Muscle of leg (tissue), 11 donors: ENCODE measurements around the gene JPH2. TPM values are rescaled to one million over a fixed set of nuclear protein-coding genes. Genes with fewer than 3 reads are reported as not detected.

Experiments
- DNase-seq: peaks from one replicate; pipeline ENCODE4 v3.0.0; 2013
- H3K27ac ChIP-seq: one replicate; pipeline ENCODE4 v1.5.1; 2013; ENCODE audit warnings: mild to moderate bottlenecking, low read length, control low read depth
- H3K27me3 ChIP-seq: one replicate; pipeline ENCODE4 v1.6.1; 2013; ENCODE audit warnings: low read length; ENCODE audit not compliant: control insufficient read depth, insufficient read depth
- H3K36me3 ChIP-seq: one replicate; pipeline ENCODE4 v1.6.1; 2013; ENCODE audit warnings: low read length; ENCODE audit not compliant: control insufficient read depth, insufficient read depth
- H3K4me1 ChIP-seq: one replicate; pipeline ENCODE4 v1.6.1; 2013; ENCODE audit warnings: low read length; ENCODE audit not compliant: control insufficient read depth, insufficient read depth
- H3K4me3 ChIP-seq: one replicate; pipeline ENCODE4 v1.5.1; 2013; ENCODE audit warnings: low read length, control low read depth
- H3K9me3 ChIP-seq: replicated peaks from 2 replicates; pipeline ENCODE4 v1.6.1; 2013; ENCODE audit warnings: low read depth, low read length; ENCODE audit not compliant: control insufficient read depth
- WGBS: methylation state at CpG from one replicate; pipeline ENCODE4 v1.1.5; 2013; ENCODE audit warnings: missing lambda C conversion rate; ENCODE audit not compliant: insufficient coverage; 5-methylcytosine and 5-hydroxymethylcytosine counted together
- polyA plus RNA-seq, 8 donors: library from polyadenylated mRNA; unstranded; fragments of 120-200 nt; gene quantifications; one replicate each; pipeline versions ENCODE4 v1.2.1 to v1.2.3, GENCODE V29; 2013; ENCODE audit warnings: inconsistent platforms in 1 of 8, low replicate concordance in 1 of 8; ENCODE audit not compliant: insufficient read length in 8 of 8, insufficient read depth in 1 of 8
- total RNA-seq: library from RNA; stranded (reverse); fragments of 120-200 nt; gene quantifications from one replicate; pipeline ENCODE4 v1.2.4, GENCODE V29; 2013

The JPH2 gene
- total and polyA plus RNA-seq, 9 donors = 55.5 to 110 (median 77.3) TPM

- DNase-seq = no peak
These were observed 94.3 kb downstream of the JPH2 start for GRCh38 chr20:44092551-44093248.

GRCh38 chr20:44091026-44091425 is 96.0 kb downstream of the JPH2 start:
- Histone ChIP-seq H3K27me3 (no peaks in the 10 kb centered on the region), H3K36me3 (no peaks in the 10 kb centered on the region), H3K4me3 (no peak overlapping the region), H3K4me1 (peaks cover 18% of the 10 kb centered on the region), H3K9me3 (no peaks in the 10 kb centered on the region), H3K27ac (no peak overlapping the region)
- peak; percentile 28 for DNase-seq
- 79% methylated on average over 4 of the region's 4 CpGs for WGBS

More at GRCh38 chr20:44092551-44093248, 94.3 kb downstream of the JPH2 start:
- 64% methylated on average over 4 of the region's 9 CpGs for whole genome bisulfite sequencing
- Histone ChIP-seq H3K27me3 (no peaks in the 10 kb centered on the region), H3K36me3 (no peaks in the 10 kb centered on the region), H3K27ac (no peak overlapping the region), H3K9me3 (no peaks in the 10 kb centered on the region), H3K4me1 (peaks cover 11% of the 10 kb centered on the region), H3K4me3 (no peak overlapping the region)

DNA sequence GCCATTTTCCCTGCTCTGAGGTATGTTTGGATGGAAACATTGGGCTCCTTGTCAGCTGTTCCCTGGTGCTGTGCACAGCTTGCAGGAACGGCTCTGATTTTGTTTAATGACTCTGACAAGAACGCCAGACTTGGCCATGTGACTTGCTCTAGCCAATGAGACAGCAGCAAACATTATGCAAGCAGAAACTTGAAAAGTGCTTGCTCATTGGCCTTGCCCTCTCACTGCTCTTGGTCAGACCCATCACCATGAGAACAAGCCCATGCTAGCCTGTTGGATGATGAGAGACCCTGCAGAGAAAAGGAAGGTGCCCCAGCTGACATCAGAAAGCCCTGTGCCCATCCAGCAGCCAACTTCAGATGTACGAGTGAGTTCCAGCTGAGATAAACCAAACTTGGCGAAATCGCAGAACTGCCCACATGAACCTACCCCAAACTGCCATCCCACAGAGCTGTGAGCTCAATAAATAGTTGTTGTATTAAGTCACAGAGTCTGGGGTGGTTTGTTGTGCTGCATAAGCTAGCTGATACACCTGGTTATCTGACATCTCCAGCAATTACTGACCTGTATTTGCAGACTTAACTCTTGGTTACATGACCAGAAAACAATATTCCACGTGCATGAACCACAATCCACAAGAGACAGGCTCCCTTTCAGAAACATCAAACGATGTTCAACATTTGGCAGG is 96.9 kb downstream of the JPH2 start:
- Histone ChIP-seq H3K9me3 (no peaks in the 10 kb centered on the region), H3K4me1 (peaks cover 18% of the 10 kb centered on the region), H3K4me3 (no peak overlapping the region), H3K27ac (no peak overlapping the region), H3K27me3 (no peaks in the 10 kb centered on the region), H3K36me3 (no peaks in the 10 kb centered on the region)
- 11% methylated on average over 3 of the region's 7 CpGs for WGBS
- no peak for DNase-seq

GRCh38 chr20:44087857-44088120 is 99.2 kb downstream of the JPH2 start:
- Histone ChIP-seq H3K4me3 (no peak overlapping the region), H3K27ac (no peak overlapping the region), H3K36me3 (no peaks in the 10 kb centered on the region), H3K4me1 (peaks cover 23% of the 10 kb centered on the region), H3K27me3 (no peaks in the 10 kb centered on the region), H3K9me3 (no peaks in the 10 kb centered on the region)
- 93% methylated on average over 3 of the region's 4 CpGs for WGBS
- DNase-seq = no peak

GRCh38 chr20:44087051-44087856 is 99.7 kb downstream of the JPH2 start:
- Histone ChIP-seq H3K4me3 (no peak overlapping the region), H3K9me3 (no peaks in the 10 kb centered on the region), H3K27ac (no peak overlapping the region), H3K4me1 (peaks cover 23% of the 10 kb centered on the region), H3K27me3 (no peaks in the 10 kb centered on the region), H3K36me3 (no peaks in the 10 kb centered on the region)
- DNase-seq = peak; percentile 59
- WGBS = 77% methylated on average over 7 of the region's 15 CpGs

DNA sequence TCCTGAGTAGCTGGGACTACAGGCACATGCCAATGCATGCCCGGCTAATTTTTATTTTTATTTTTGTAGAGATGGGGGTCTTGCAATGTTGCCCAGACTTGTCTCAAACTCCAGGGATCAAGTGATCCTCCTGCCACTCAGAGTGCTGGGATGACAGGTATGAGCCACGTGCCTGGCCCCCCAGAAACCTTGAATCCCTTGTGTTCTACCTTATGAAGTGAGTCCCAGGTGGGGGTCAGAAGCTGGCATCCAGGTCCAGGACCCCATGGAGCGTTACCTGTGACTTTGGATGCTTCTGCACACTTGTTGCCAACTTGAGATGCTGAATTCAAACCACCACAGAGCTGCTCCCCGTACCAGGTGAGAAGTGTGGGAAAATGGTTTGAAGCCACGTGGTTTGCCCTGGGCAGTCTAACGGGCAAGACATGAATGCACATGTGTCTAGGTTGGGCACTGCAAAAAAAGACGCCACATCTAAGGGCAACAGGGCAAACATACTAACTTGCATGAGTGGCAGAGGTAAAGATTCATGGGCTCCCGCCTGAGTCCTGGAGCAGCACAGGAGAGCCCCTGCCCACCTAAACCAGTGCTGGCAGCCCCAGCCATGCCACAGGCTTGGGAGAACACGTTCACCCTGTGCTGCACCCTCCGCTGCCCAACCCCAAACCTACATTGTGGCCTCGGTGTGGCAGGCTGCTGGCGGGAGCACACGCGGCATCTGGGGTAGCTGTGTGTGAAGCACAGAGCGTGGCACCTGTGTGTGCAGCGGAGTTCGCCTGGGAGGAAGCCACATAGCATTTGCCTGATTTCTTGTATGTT is 101.2 kb downstream of the JPH2 start:
- no peaks in the 10 kb centered on the region for H3K27me3 ChIP-seq
- H3K9me3 ChIP-seq = no peaks in the 10 kb centered on the region
- no peaks in the 10 kb centered on the region for H3K36me3 ChIP-seq
- DNase-seq = no peak
- 86% methylated on average over 8 of the region's 17 CpGs for WGBS
- H3K27ac ChIP-seq = no peak overlapping the region
- H3K4me1 ChIP-seq = peaks cover 22% of the 10 kb centered on the region
- no peak overlapping the region for H3K4me3 ChIP-seq

DNA sequence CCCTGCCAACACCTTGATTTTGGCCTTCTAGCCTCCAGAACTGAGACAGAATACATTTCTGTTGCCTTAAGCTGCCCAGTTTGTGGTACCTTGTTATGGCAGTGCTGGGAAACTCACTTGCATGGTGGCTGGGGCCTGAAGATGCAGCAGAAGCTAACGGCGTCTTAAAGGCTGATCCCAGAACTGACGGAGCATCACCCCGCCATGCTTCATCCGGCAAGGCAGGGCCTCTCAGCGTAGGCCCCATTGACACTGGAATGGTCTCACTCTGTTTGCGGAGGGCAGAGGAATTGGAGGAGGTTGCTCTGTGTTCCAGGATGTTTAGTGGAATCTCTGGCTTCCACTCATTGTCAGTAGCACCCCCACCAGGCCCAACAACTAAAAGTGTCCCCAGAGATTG is 102.1 kb downstream of the JPH2 start:
- Histone ChIP-seq H3K36me3 (no peaks in the 10 kb centered on the region), H3K4me1 (peaks cover 18% of the 10 kb centered on the region), H3K9me3 (no peaks in the 10 kb centered on the region), H3K27ac (no peak overlapping the region), H3K27me3 (no peaks in the 10 kb centered on the region), H3K4me3 (no peak overlapping the region)
- no peak for DNase-seq
- 92% methylated on average over 2 of the region's 7 CpGs for WGBS

- no peak overlapping the region for H3K27ac ChIP-seq
- WGBS = no CpG with 5 or more reads among the region's 2 CpGs
- no peaks in the 10 kb centered on the region for H3K9me3 ChIP-seq
- no peaks in the 10 kb centered on the region for H3K27me3 ChIP-seq
- H3K4me3 ChIP-seq = no peak overlapping the region
- H3K4me1 ChIP-seq = peaks cover 17% of the 10 kb centered on the region
- no peak for DNase-seq
- no peaks in the 10 kb centered on the region for H3K36me3 ChIP-seq
These were observed 102.5 kb downstream of the JPH2 start for GRCh38 chr20:44084439-44084838.

- H3K4me1 ChIP-seq = peaks cover 17% of the 10 kb centered on the region
These were observed 103.6 kb downstream of the JPH2 start for GRCh38 chr20:44083220-44083933.

More at GRCh38 chr20:44083220-44083933, 103.6 kb downstream of the JPH2 start:
- Histone ChIP-seq H3K27ac (peak overlapping the region; percentile 31), H3K27me3 (no peaks in the 10 kb centered on the region), H3K4me3 (no peak overlapping the region), H3K9me3 (no peaks in the 10 kb centered on the region), H3K36me3 (no peaks in the 10 kb centered on the region)
- WGBS = 37% methylated on average over 8 of the region's 10 CpGs
- peak; percentile 75 for DNase-seq
